ENCODE results near the gene YWHAH.

DNA sequence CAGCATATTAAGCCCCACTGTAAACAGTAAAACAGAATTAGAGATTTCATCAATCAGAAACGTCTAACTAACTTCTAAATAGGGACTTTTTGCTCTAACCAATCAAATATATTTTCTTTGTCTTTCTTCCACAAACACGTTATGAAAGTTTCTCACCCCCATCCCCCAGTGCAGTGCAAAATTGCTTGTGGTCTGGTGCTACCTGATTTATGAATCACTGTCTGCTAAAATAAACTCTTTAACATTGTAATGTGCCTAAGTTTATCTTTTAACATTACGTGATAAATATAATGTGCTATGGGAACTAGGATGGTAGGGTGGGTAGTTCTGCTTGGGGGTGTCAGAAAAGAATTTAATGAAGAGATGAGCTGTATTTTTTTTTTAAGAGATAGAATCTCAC is 51.5 kb downstream of the YWHAH start:
- TF ChIP-seq, protein P1, sequence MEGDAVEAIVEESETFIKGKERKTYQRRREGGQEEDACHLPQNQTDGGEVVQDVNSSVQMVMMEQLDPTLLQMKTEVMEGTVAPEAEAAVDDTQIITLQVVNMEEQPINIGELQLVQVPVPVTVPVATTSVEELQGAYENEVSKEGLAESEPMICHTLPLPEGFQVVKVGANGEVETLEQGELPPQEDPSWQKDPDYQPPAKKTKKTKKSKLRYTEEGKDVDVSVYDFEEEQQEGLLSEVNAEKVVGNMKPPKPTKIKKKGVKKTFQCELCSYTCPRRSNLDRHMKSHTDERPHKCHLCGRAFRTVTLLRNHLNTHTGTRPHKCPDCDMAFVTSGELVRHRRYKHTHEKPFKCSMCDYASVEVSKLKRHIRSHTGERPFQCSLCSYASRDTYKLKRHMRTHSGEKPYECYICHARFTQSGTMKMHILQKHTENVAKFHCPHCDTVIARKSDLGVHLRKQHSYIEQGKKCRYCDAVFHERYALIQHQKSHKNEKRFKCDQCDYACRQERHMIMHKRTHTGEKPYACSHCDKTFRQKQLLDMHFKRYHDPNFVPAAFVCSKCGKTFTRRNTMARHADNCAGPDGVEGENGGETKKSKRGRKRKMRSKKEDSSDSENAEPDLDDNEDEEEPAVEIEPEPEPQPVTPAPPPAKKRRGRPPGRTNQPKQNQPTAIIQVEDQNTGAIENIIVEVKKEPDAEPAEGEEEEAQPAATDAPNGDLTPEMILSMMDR (IDR thresholded peaks at IDR 0.05; ENCODE audit: insufficient read depth, low read depth, low read length): no peak
- no peak for TF ChIP-seq EZH2 (IDR thresholded peaks at IDR 0.05; ENCODE audit: insufficient read depth, low read length)

Data from astrocyte (in vitro differentiated cells and primary cell).